Upper lobe of left lung (tissue), 6 donors: ENCODE data around the gene TIMD4. TPM values are rescaled to one million over a fixed set of nuclear protein-coding genes. Genes with fewer than 3 reads are reported as not detected.

Experiments
- ATAC-seq, 2 donors: fragments of 200-7000 bp; cut with Tn5 transposase; one replicate each; pipeline ENCODE4 v1.9.1; 2022; ENCODE audit warnings: mild to moderate bottlenecking in 2 of 2, moderate library complexity in 2 of 2; ENCODE audit not compliant: low FRiP score in 2 of 2
- DNase-seq, 2 donors: peaks; one replicate each; pipeline ENCODE4 v3.0.0-alpha.2; 2019 to 2020
- H3K27ac ChIP-seq, 4 donors: fragments of 200-600 bp; sonication (generic); one replicate each; pipeline ENCODE4 v1.5.1; 2016 to 2019
- H3K27me3 ChIP-seq, 4 donors: fragments of 200-600 bp; sonication (generic); one replicate each; pipeline ENCODE4 v1.5.1; 2017 to 2019
- H3K36me3 ChIP-seq, 4 donors: fragments of 200-600 bp; sonication (generic); one replicate each; pipeline ENCODE4 v1.5.1; 2016 to 2019
- H3K4me1 ChIP-seq, 4 donors: fragments of 200-600 bp; sonication (generic); one replicate each; pipeline ENCODE4 v1.5.1; 2018 to 2019
- H3K4me3 ChIP-seq, 4 donors: fragments of 200-600 bp; sonication (generic); one replicate each; pipeline ENCODE4 v1.5.1; 2017 to 2019; ENCODE audit warnings: mild to moderate bottlenecking in 2 of 4, moderate library complexity in 1 of 4
- H3K9me3 ChIP-seq, 4 donors: fragments of 200-600 bp; sonication (generic); one replicate each; pipeline ENCODE4 v1.5.1; 2018 to 2019
- EP300 ChIP-seq, 4 donors: sonication (generic); formaldehyde crosslinking; IDR thresholded peaks; one replicate each; pipeline ENCODE4 v1.5.1; 2017; ENCODE audit warnings: antibody characterized with exemption in 4 of 4, control low read depth in 2 of 4
- POLR2A ChIP-seq, 4 donors: fragments of 450-650 bp; IDR thresholded peaks; one replicate each; pipeline ENCODE4 v1.5.1; 2016 to 2017; ENCODE audit warnings: antibody characterized with exemption in 4 of 4, mild to moderate bottlenecking in 2 of 4
- POLR2AphosphoS5 ChIP-seq, 2 donors: sonication (generic); formaldehyde crosslinking; IDR thresholded peaks; one replicate each; pipeline ENCODE4 v1.5.1; 2017; ENCODE audit warnings: antibody characterized with exemption in 2 of 2
- WGBS, 2 donors: methylation state at CpG; one replicate each; pipeline ENCODE4 v1.1.5; 2017 to 2018; 5-methylcytosine and 5-hydroxymethylcytosine counted together
- total RNA-seq, 6 donors: library from RNA; depleted of rRNA in 4 of 6; stranded (reverse); fragments of >200 nt in 4 of 6; gene quantifications; one replicate each; pipeline versions ENCODE4 v1.1.0 to v1.2.1, GENCODE V29; 2016 to 2021
- TF ChIP-seq, protein P1 (sequence below), 6 experiments: fragments of 450-650 bp in 4 of 6; fragments of 200-600 bp in 2 of 6; sonication (generic) in 2 of 6; IDR thresholded peaks; one replicate each; pipeline ENCODE4 v1.5.1; 2016 to 2019; ENCODE audit warnings: antibody characterized with exemption in 6 of 6
- donor health status: DM: no; HTN: no; CAD: no; lungs with moderate emphysema.
- donor health status: DM: no; HTN: yes; CAD: no; lungs with severe emphysema.

Gene TIMD4
- total RNA-seq, 6 donors from 2014 or later, result 0.31 to 0.54 TPM; not detected in 4

- no peaks in the 10 kb centered on the region for H3K4me1 ChIP-seq
- TF ChIP-seq POLR2A (IDR thresholded peaks at IDR 0.05) (no peak), POLR2AphosphoS5 (IDR thresholded peaks at IDR 0.05) (no peak), EP300 (IDR thresholded peaks at IDR 0.05) (no peak)
- TF ChIP-seq, protein P1, sequence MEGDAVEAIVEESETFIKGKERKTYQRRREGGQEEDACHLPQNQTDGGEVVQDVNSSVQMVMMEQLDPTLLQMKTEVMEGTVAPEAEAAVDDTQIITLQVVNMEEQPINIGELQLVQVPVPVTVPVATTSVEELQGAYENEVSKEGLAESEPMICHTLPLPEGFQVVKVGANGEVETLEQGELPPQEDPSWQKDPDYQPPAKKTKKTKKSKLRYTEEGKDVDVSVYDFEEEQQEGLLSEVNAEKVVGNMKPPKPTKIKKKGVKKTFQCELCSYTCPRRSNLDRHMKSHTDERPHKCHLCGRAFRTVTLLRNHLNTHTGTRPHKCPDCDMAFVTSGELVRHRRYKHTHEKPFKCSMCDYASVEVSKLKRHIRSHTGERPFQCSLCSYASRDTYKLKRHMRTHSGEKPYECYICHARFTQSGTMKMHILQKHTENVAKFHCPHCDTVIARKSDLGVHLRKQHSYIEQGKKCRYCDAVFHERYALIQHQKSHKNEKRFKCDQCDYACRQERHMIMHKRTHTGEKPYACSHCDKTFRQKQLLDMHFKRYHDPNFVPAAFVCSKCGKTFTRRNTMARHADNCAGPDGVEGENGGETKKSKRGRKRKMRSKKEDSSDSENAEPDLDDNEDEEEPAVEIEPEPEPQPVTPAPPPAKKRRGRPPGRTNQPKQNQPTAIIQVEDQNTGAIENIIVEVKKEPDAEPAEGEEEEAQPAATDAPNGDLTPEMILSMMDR (IDR thresholded peaks at IDR 0.05), result no peak
- no peaks in the 10 kb centered on the region for H3K9me3 ChIP-seq
- H3K27me3 ChIP-seq, result no peaks in the 10 kb centered on the region
- no peaks in the 10 kb centered on the region for H3K36me3 ChIP-seq
- ATAC-seq (no peak), DNase-seq (no peak)
- no peak overlapping the region for H3K27ac ChIP-seq
- no peak overlapping the region for H3K4me3 ChIP-seq
- 96 to 97% methylated on average over 6 of the region's 6 CpGs for WGBS, 2 donors
Observed at GRCh38 chr5:156909180-156909579, 53.8 kb downstream of the TIMD4 start.

DNA sequence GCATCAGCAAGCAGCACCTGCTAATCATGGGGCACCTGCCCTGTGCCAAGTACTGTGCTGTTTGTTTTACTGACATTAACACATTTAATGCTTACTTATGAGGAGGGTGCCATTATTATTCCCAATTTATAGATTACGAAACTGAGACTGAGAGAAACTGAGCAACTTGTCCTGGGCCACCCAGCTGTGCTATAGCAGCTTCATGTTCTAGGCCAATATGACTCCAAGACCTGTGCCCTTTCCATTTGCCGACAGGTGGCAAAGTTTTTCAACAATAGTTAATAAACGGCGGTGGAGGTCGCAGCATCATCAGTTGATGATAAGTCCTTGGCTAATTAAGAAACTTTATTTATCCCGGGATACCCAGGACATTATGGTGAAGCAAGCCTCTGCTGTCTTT, 55.4 kb downstream of the TIMD4 start:
- Histone ChIP-seq H3K9me3 (no peaks in the 10 kb centered on the region), H3K4me1 (no peaks in the 10 kb centered on the region), H3K27me3 (no peaks in the 10 kb centered on the region), H3K4me3 (no peak overlapping the region), H3K27ac (no peak overlapping the region), H3K36me3 (no peaks in the 10 kb centered on the region)
- TF ChIP-seq EP300 (IDR thresholded peaks at IDR 0.05) (no peak), POLR2A (IDR thresholded peaks at IDR 0.05) (no peak), POLR2AphosphoS5 (IDR thresholded peaks at IDR 0.05) (no peak)
- TF ChIP-seq, protein P1 (IDR thresholded peaks at IDR 0.05), result no peak
- no peak for DNase-seq
- ATAC-seq, result no peak
- WGBS, 2 donors, result 88 to 90% methylated on average over 6 of the region's 6 CpGs

- H3K27ac ChIP-seq, result no peak overlapping the region
- 76% methylated on average over 3 of the region's 3 CpGs for WGBS, 2 donors
- no peak for DNase-seq
- H3K4me1 ChIP-seq, result no peaks in the 10 kb centered on the region
- TF ChIP-seq, protein P1 (IDR thresholded peaks at IDR 0.05), result no peak
- TF ChIP-seq EP300 (IDR thresholded peaks at IDR 0.05) (no peak), POLR2AphosphoS5 (IDR thresholded peaks at IDR 0.05) (no peak), POLR2A (IDR thresholded peaks at IDR 0.05) (no peak)
- H3K36me3 ChIP-seq, result no peaks in the 10 kb centered on the region
- no peak for ATAC-seq
- H3K9me3 ChIP-seq, result no peaks in the 10 kb centered on the region
- no peaks in the 10 kb centered on the region for H3K27me3 ChIP-seq
- no peak overlapping the region for H3K4me3 ChIP-seq
Observed at GRCh38 chr5:156906807-156907206, 56.2 kb downstream of the TIMD4 start.

DNA sequence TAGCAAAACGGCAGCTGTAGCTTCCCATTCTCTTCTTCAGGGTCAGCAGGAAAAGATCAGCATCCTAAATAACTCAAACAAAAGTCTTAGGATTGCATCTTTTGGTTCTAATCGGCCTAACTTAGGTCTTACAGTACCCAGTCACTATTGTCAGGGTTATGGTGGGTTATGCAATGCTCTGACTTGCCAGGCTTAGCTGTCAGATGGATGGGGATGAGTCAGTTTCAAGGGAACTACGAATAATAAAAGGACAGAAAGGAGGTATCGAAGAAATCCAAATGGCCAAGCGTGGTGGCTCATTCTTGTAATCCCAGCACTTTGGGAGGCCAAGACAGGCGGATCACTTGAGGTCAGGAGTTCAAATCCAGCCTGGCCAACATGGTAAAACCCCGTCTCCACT, 66.5 kb downstream of the TIMD4 start:
- TF ChIP-seq, protein P1 (IDR thresholded peaks at IDR 0.05), result no peak
- TF ChIP-seq POLR2A (IDR thresholded peaks at IDR 0.05) (no peak), POLR2AphosphoS5 (IDR thresholded peaks at IDR 0.05) (no peak), EP300 (IDR thresholded peaks at IDR 0.05) (no peak)
- H3K27ac ChIP-seq, result no peak overlapping the region
- 75 to 84% methylated on average over 7 of the region's 7 CpGs for WGBS, 2 donors
- DNase-seq, result no peak
- H3K9me3 ChIP-seq, result no peaks in the 10 kb centered on the region
- H3K4me3 ChIP-seq, result no peak overlapping the region
- no peaks in the 10 kb centered on the region for H3K36me3 ChIP-seq
- H3K27me3 ChIP-seq, result no peaks in the 10 kb centered on the region
- no peaks in the 10 kb centered on the region for H3K4me1 ChIP-seq
- ATAC-seq, result no peak

- TF ChIP-seq POLR2A (IDR thresholded peaks at IDR 0.05) (no peak), EP300 (IDR thresholded peaks at IDR 0.05) (no peak), POLR2AphosphoS5 (IDR thresholded peaks at IDR 0.05) (no peak)
- TF ChIP-seq, protein P1 (IDR thresholded peaks at IDR 0.05), result no peak
- H3K9me3 ChIP-seq, result no peaks in the 10 kb centered on the region
- H3K27ac ChIP-seq, result no peak overlapping the region
- DNase-seq (no peak), ATAC-seq (no peak)
- H3K27me3 ChIP-seq, result no peaks in the 10 kb centered on the region
- H3K4me3 ChIP-seq, result no peak overlapping the region
- H3K4me1 ChIP-seq, result no peaks in the 10 kb centered on the region
- no peaks in the 10 kb centered on the region for H3K36me3 ChIP-seq
- WGBS, 2 donors, result 11 to 17% methylated on average over 1 of the region's 1 CpG
Observed at GRCh38 chr5:156893517-156893916, 69.5 kb downstream of the TIMD4 start.
